Esophagus squamous epithelium (tissue), 4 donors: ENCODE data around the gene GDI2.

Experiments
- POLR2A ChIP-seq, 4 donors: fragments of 450-650 bp; IDR thresholded peaks; one replicate each; pipeline ENCODE4 v1.6.1; 2017; ENCODE audit warnings: antibody characterized with exemption in 4 of 4, mild to moderate bottlenecking in 4 of 4, moderate library complexity in 3 of 4
- TF ChIP-seq, protein P1 (sequence below), 6 experiments: fragments of 450-650 bp in 4 of 6; fragments of 200-600 bp in 2 of 6; sonication (generic) in 2 of 6; IDR thresholded peaks; one replicate each; pipeline ENCODE4 v1.5.1; 2016 to 2019; ENCODE audit warnings: antibody characterized with exemption in 6 of 6, mild to moderate bottlenecking in 4 of 6, moderate library complexity in 4 of 6

DNA sequence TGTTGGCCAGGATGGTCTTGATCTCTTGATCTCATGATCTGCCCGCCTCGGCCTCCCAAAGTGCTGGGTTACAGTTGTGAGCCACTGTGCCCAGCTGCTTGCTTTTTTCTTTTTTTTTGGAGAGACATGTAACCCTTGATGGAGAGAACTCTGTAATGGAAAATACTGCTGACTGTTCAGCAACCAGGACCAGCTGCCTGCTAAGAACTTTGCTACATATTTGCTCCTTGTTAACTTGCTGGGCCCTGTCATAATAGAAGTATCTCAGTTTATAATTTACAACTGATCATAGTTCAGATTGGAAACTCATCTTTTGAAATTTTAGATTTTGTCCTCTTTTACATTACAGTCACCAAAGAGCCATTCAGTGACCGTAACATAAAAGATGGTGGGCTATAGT lies 93.7 kb downstream of the GDI2 start:
- TF ChIP-seq, protein P1, sequence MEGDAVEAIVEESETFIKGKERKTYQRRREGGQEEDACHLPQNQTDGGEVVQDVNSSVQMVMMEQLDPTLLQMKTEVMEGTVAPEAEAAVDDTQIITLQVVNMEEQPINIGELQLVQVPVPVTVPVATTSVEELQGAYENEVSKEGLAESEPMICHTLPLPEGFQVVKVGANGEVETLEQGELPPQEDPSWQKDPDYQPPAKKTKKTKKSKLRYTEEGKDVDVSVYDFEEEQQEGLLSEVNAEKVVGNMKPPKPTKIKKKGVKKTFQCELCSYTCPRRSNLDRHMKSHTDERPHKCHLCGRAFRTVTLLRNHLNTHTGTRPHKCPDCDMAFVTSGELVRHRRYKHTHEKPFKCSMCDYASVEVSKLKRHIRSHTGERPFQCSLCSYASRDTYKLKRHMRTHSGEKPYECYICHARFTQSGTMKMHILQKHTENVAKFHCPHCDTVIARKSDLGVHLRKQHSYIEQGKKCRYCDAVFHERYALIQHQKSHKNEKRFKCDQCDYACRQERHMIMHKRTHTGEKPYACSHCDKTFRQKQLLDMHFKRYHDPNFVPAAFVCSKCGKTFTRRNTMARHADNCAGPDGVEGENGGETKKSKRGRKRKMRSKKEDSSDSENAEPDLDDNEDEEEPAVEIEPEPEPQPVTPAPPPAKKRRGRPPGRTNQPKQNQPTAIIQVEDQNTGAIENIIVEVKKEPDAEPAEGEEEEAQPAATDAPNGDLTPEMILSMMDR (IDR thresholded peaks at IDR 0.05), result no peak
- no peak for TF ChIP-seq POLR2A (IDR thresholded peaks at IDR 0.05)
